NT2/D1 (cell line): ENCODE data around the gene FOXC1.

ENCODE experiments used
- DNase-seq: peaks from one replicate; pipeline ENCODE4 v3.0.0-alpha.2; 2011; ENCODE audit warnings: low read depth, low spot score
- H3K27me3 ChIP-seq: 2 replicates; pipeline ENCODE4 v1.6.0; 2011; ENCODE audit warnings: mild to moderate bottlenecking; ENCODE audit not compliant: insufficient read length, insufficient read depth
- H3K36me3 ChIP-seq: 2 replicates; pipeline ENCODE4 v1.6.1; 2011; ENCODE audit warnings: mild to moderate bottlenecking, low read length, mixed read lengths; ENCODE audit not compliant: insufficient read depth, insufficient read length
- H3K4me1 ChIP-seq: 2 replicates; pipeline ENCODE4 v1.5.1; 2011; ENCODE audit not compliant: insufficient read depth, insufficient read length
- H3K4me3 ChIP-seq: 2 replicates; pipeline ENCODE4 v1.5.1; 2011; ENCODE audit warnings: low read depth; ENCODE audit not compliant: insufficient read length
- H3K9ac ChIP-seq: 2 replicates; pipeline ENCODE4 v1.6.0; 2011; ENCODE audit warnings: low read depth; ENCODE audit not compliant: insufficient read length
- H3K9me3 ChIP-seq: 2 replicates; pipeline ENCODE4 v1.5.1; 2011; ENCODE audit warnings: mild to moderate bottlenecking, low read length; ENCODE audit not compliant: insufficient read depth
- SUZ12 ChIP-seq: IDR thresholded peaks from 2 replicates; pipeline ENCODE4 v1.6.1; 2011; ENCODE audit not compliant: insufficient read length, insufficient read depth; ENCODE audit errors: extremely low read depth
- YY1 ChIP-seq: IDR thresholded peaks from 2 replicates; pipeline ENCODE4 v1.6.1; 2011; ENCODE audit not compliant: insufficient read length, insufficient read depth
- ZNF274 ChIP-seq: IDR thresholded peaks from 2 replicates; pipeline ENCODE4 v1.6.1; 2011; ENCODE audit warnings: mild to moderate bottlenecking, low read depth, low read length

Gene FOXC1

DNA sequence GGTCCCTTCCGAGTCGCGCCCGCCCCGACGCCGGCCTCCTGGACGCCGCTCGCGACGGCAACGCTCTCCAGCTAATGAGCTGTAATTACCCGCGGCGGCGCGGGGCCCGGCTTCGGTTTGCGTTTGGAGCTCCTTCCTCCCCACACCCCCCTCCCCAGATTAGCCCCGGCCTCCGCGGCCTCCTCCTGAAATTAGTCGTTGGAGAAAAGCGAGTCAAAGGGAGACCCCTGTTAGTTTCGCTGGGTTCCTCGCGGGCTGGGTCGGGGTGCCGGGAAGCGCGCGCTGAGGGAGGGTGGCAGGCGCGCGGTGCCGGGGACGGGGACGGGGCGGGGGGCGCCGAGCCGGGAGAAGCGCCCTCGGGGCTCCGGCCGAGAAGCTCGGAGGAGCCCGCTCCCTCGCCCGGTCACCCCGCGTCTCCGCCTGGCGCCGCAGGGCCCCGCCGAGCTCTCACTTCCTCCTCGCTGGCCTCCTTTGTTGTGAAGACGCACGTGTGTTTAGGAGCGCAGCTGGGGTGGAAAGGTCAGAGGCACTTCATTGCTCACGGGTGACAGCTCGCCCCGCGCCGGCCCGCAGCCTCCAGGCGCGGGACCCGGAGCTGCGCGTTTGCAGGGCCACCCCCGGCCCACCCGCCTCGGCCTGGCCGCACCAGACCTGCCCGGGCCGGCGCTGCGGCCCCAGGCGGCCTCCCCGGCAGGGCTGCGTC, 4.9 kb downstream of the FOXC1 start:
- Histone ChIP-seq H3K9ac (peak overlapping the region; percentile 62), H3K27me3 (peaks cover 92% of the 10 kb centered on the region), H3K36me3 (no peaks in the 10 kb centered on the region), H3K4me1 (no peaks in the 10 kb centered on the region), H3K4me3 (peak overlapping the region; percentile 45), H3K9me3 (no peaks in the 10 kb centered on the region)
- TF ChIP-seq SUZ12, result no peak
- TF ChIP-seq YY1, result no peak
- no peak for TF ChIP-seq ZNF274
- DNase-seq, result no peak

DNA sequence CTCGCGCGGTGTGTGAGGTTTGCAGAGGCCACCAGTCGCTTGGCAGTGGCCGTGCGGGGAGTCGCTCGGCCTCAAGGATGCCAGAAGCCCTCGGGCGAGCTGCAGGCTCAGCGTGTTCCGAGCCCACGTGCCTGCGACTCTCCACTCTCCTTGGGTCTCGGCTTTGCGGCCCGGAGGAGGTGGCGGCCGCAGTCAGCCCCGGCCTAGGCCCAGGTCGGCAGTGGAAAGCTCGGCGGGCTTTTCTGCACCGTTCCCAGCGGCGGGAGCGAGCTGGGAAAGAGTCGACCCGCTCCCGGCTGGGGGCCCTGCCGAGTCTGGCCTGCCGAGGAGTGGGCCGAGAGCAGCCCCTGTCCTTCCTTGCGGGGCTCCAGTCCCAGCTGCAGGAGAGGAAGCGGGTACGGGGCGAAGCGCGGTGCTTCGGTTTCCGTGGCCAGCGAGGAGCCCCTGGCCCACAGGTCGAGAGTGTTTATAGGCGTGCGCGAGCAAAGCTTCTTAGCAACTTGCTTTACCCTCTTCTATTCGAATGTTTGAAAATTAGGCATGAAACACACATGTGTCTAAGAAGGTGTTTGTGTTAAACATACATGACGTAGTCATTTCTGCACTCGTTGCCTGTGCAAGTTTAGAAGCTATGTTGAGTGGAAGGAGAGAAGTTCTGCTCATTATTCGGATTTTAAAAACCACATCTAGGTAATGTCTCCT, 5.6 kb downstream of the FOXC1 start:
- H3K36me3 ChIP-seq, result no peaks in the 10 kb centered on the region

GRCh38 chr6:1615853-1616420, 6.2 kb downstream of the FOXC1 start:
- peaks cover 99% of the 10 kb centered on the region for H3K27me3 ChIP-seq
- H3K4me1 ChIP-seq, result no peaks in the 10 kb centered on the region
- TF ChIP-seq YY1 (no peak), ZNF274 (no peak), SUZ12 (no peak)
- H3K9ac ChIP-seq, result no peak overlapping the region
- H3K36me3 ChIP-seq, result no peaks in the 10 kb centered on the region
- no peak overlapping the region for H3K4me3 ChIP-seq
- no peaks in the 10 kb centered on the region for H3K9me3 ChIP-seq
- DNase-seq, result no peak

More for the DNA sequence above, 5.6 kb downstream of the FOXC1 start:
- peak overlapping the region; percentile 45 for H3K4me3 ChIP-seq
- H3K9me3 ChIP-seq, result no peaks in the 10 kb centered on the region
- TF ChIP-seq ZNF274 (no peak), SUZ12 (no peak), YY1 (no peak)
- peak overlapping the region; percentile 62 for H3K9ac ChIP-seq
- H3K27me3 ChIP-seq, result peaks cover 99% of the 10 kb centered on the region
- no peaks in the 10 kb centered on the region for H3K4me1 ChIP-seq
- DNase-seq, result no peak

GRCh38 chr6:1616701-1617463, 7.2 kb downstream of the FOXC1 start:
- Histone ChIP-seq H3K27me3 (peaks cover 100% of the 10 kb centered on the region), H3K4me3 (no peak overlapping the region)

GRCh38 chr6:1617466-1618310, 8.0 kb downstream of the FOXC1 start:
- Histone ChIP-seq H3K27me3 (peaks cover 100% of the 10 kb centered on the region), H3K9me3 (no peaks in the 10 kb centered on the region), H3K36me3 (no peaks in the 10 kb centered on the region), H3K4me3 (no peak overlapping the region), H3K9ac (no peak overlapping the region), H3K4me1 (no peaks in the 10 kb centered on the region)
- TF ChIP-seq ZNF274, result no peak
- TF ChIP-seq YY1, result no peak
- TF ChIP-seq SUZ12, result no peak
- DNase-seq, result no peak

More at GRCh38 chr6:1616701-1617463, 7.2 kb downstream of the FOXC1 start:
- Histone ChIP-seq H3K9ac (no peak overlapping the region), H3K4me1 (no peaks in the 10 kb centered on the region), H3K36me3 (no peaks in the 10 kb centered on the region), H3K9me3 (no peaks in the 10 kb centered on the region)
- no peak for TF ChIP-seq ZNF274
- no peak for TF ChIP-seq SUZ12
- no peak for TF ChIP-seq YY1
- no peak for DNase-seq

DNA sequence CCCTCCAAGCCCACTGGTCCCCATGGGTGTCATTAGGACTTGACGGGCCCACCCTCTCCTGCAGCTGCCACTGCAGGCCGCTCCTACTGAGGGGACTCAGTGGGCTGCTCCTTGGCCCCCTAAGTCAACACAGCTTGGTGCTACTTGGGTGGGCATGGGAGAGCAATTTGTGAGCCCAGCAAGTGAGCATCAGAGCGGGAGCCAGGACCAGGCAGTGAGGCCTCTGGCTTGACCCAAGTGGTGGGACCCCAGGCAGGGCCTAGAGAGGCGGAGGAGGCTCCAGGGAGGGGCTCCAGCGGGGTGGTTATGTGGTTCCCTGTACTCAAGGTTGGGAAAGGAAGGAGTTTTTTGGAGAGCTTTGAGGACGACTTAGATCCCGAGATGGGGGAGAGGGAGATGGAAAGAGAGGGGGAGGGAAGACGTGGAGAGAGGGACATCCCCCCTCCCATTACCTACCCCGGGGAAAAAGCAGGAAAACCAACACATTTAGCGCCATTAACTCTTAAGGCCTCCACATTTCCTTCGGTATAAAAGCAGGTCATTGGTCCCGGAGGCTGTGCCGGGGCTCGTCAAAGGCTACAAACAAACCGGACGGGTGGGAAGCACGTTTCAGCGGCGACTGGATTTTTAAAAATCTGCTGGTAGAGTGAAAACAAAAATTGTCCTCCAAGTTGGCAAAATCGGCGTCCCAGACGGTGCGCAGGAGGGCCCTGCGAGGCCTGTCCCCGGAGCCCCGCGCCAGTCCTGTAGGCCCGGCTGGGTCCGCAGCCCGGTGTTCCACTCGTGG, 8.8 kb downstream of the FOXC1 start:
- H3K9me3 ChIP-seq, result no peaks in the 10 kb centered on the region
- H3K4me1 ChIP-seq, result no peaks in the 10 kb centered on the region
- no peak overlapping the region for H3K9ac ChIP-seq
- no peak for DNase-seq
- H3K27me3 ChIP-seq, result peaks cover 100% of the 10 kb centered on the region
- TF ChIP-seq YY1 (no peak), ZNF274 (no peak), SUZ12 (no peak)
- no peaks in the 10 kb centered on the region for H3K36me3 ChIP-seq
- H3K4me3 ChIP-seq, result no peak overlapping the region
